Common myeloid progenitor, CD34-positive (primary cell): Measurements from ENCODE around the gene UBE3C.

Experiments
- CTCF ChIA-PET: fragments of 350-600 bp; sonication (Branson Sonifier 250); formaldehyde crosslinking; loops from one replicate; lab custom pipeline; 2021; ENCODE audit warnings: antibody characterized with exemption; lab: Charles Lee
- POLR2A ChIA-PET: fragments of 350-600 bp; sonication (Branson Sonifier 250); formaldehyde crosslinking; loops from one replicate; lab custom pipeline; 2021; ENCODE audit warnings: antibody characterized with exemption; lab: Charles Lee
- DNase-seq, 3 donors: peaks; one replicate each; pipeline versions ENCODE4 v3.0.0 to v3.0.0-alpha.2; 2013
- H3K27ac ChIP-seq, 2 experiments: 1 replicate in 1 of 2; 2 replicates in 1 of 2; pipeline ENCODE4 v1.7.0; 2013; ENCODE audit warnings: inconsistent platforms in 2 of 2, low read length in 2 of 2, mild to moderate bottlenecking in 2 of 2, low read depth in 1 of 2, moderate library complexity in 1 of 2; ENCODE audit not compliant: severe bottlenecking in 2 of 2, insufficient read depth in 1 of 2, poor library complexity in 1 of 2
- H3K27me3 ChIP-seq, 5 experiments: replicated peaks in 2 of 5; 1 replicate in 3 of 5; 2 replicates in 2 of 5; pipeline versions ENCODE4 v1.6.1 to v1.7.0; 2013; ENCODE audit warnings: low read length in 4 of 5, mild to moderate bottlenecking in 2 of 5, moderate library complexity in 2 of 5, inconsistent platforms in 1 of 5; ENCODE audit not compliant: insufficient read depth in 5 of 5, control insufficient read depth in 4 of 5
- H3K36me3 ChIP-seq, 4 experiments: 1 replicate in 2 of 4; 2 replicates in 2 of 4; pipeline versions ENCODE4 v1.6.1 to v1.7.0; 2013; ENCODE audit warnings: low read length in 3 of 4, control low read depth in 1 of 4, mild to moderate bottlenecking in 1 of 4; ENCODE audit not compliant: control insufficient read depth in 4 of 4, insufficient read depth in 4 of 4
- H3K4me1 ChIP-seq, 4 experiments: 1 replicate in 3 of 4; 2 replicates in 1 of 4; pipeline versions ENCODE4 v1.6.1 to v1.7.1; 2013; ENCODE audit warnings: low read length in 3 of 4, mild to moderate bottlenecking in 3 of 4, control low read depth in 1 of 4, inconsistent platforms in 1 of 4, moderate library complexity in 1 of 4; ENCODE audit not compliant: control insufficient read depth in 4 of 4, insufficient read depth in 4 of 4; ENCODE audit errors: control extremely low read depth in 1 of 4
- H3K4me3 ChIP-seq, 7 experiments: 1 replicate in 4 of 7; 2 replicates in 3 of 7; pipeline versions ENCODE4 v1.5.1 to v1.7.0; 2013; ENCODE audit warnings: mild to moderate bottlenecking in 7 of 7, low read length in 6 of 7, moderate library complexity in 6 of 7, inconsistent platforms in 2 of 7, low read depth in 2 of 7, control low read depth in 1 of 7; ENCODE audit not compliant: insufficient read depth in 4 of 7, control insufficient read depth in 1 of 7; ENCODE audit errors: extremely low read depth in 1 of 7
- H3K9me3 ChIP-seq, 5 experiments: 1 replicate in 4 of 5; 2 replicates in 1 of 5; pipeline versions ENCODE4 v1.6.1 to v1.7.1; 2013; ENCODE audit warnings: low read length in 4 of 5, mild to moderate bottlenecking in 2 of 5, inconsistent platforms in 1 of 5, low read depth in 1 of 5, moderate library complexity in 1 of 5; ENCODE audit not compliant: control insufficient read depth in 4 of 5, insufficient read depth in 2 of 5; ENCODE audit errors: control extremely low read depth in 1 of 5
- whole genome bisulfite sequencing: methylation state at CpG from one replicate; pipeline ENCODE4 v1.1.5; 2013; ENCODE audit not compliant: insufficient coverage; 5-methylcytosine and 5-hydroxymethylcytosine counted together

UBE3C gene

GRCh38 chr7:157312941-157313340, 174.2 kb downstream of the UBE3C start:
- Histone ChIP-seq H3K27ac (no peak overlapping the region), H3K9me3 (no peaks in the 10 kb centered on the region), H3K4me1 (peaks cover 0 to 25% (median 17%) of the 10 kb centered on the region in 4 experiments), H3K27me3 (no peaks in the 10 kb centered on the region), H3K4me3 (no peak overlapping the region), H3K36me3 (no peaks in the 10 kb centered on the region)
- peak in 2 of 3 donors; percentile 27 to 29 for DNase-seq
- CTCF ChIA-PET: interaction anchor here (1.0 to 2.6 kb wide), 5 partner anchors 9 to 27 kb away, joined by 3 to 10 read pairs (median 3); no protein-coding TSS in a partner anchor
- 27% methylated on average over 4 of the region's 7 CpGs for WGBS
- POLR2A ChIA-PET: interaction anchor here (0.9 kb wide), 1 partner anchor 10 kb away, joined by 4 read pairs; no protein-coding TSS in a partner anchor

DNA sequence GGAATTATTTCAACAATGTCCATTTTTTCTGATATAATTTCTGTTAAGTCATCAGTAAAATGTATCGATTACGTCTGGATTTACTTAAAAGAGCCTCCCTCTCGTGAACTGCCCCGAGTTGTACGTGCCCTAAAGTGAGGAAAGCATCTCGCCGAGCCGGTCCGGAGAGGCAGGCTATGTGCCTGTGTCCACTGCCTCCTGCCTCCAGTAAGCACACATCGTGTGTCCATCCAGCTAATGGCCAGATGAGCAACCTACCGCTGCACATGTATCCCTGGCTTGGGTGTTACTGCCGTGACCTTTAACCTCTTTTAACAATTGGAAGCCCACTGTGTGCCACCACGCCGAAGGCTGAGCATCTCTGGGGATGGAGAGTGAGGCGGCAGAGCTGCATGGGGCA, 174.9 kb downstream of the UBE3C start:
- H3K36me3 ChIP-seq: no peaks in the 10 kb centered on the region
- H3K27me3 ChIP-seq: no peaks in the 10 kb centered on the region
- ChIA-PET CTCF (interaction anchor here (1.0 to 2.6 kb wide), 6 partner anchors 9 to 28 kb away, joined by 3 to 10 read pairs (median 3); no protein-coding TSS in a partner anchor), POLR2A (interaction anchor here (0.9 kb wide), 1 partner anchor 11 kb away, joined by 4 read pairs; no protein-coding TSS in a partner anchor)
- no peak overlapping the region for H3K4me3 ChIP-seq
- DNase-seq: no peak
- WGBS: over 99% methylated on average over 14 of the region's 15 CpGs
- no peak overlapping the region for H3K27ac ChIP-seq
- peaks cover 2 to 32% (median 24%) of the 10 kb centered on the region in 4 experiments for H3K4me1 ChIP-seq
- no peaks in the 10 kb centered on the region for H3K9me3 ChIP-seq

GRCh38 chr7:157318015-157318706, 179.4 kb downstream of the UBE3C start:
- 37% methylated on average over 13 of the region's 14 CpGs for WGBS
- peak; percentile 70 to 90 (median 87) for DNase-seq
- CTCF ChIA-PET: interaction anchor here (1.3 to 6.2 kb wide), 8 partner anchors 10 to 44 kb away, joined by 4 to 38 read pairs (median 6); partner anchors contain the start of gene DNAJB6

More at GRCh38 chr7:157318015-157318706, 179.4 kb downstream of the UBE3C start:
- peak overlapping the region; percentile 80 to 86 for H3K27ac ChIP-seq
- no peaks in the 10 kb centered on the region for H3K27me3 ChIP-seq
- no peaks in the 10 kb centered on the region for H3K36me3 ChIP-seq
- H3K4me1 ChIP-seq: peaks cover 3 to 40% (median 36%) of the 10 kb centered on the region in 4 experiments
- POLR2A ChIA-PET: interaction anchor here (0.9 to 3.3 kb wide), 4 partner anchors 11 to 21 kb away, joined by 4 to 13 read pairs (median 4); partner anchors contain the start of gene DNAJB6
- H3K4me3 ChIP-seq: peak overlapping the region in 3 of 7 experiments; percentile 26 to 45 (median 35)
- no peaks in the 10 kb centered on the region for H3K9me3 ChIP-seq
